HEK293 (cell line): ENCODE results near the gene CHEK1.

ENCODE experiments used
- CTCF ChIA-PET: fragments of 350-600 bp; formaldehyde crosslinking; extraction: SDS; loops from one replicate; lab custom pipeline; 2021; ENCODE audit warnings: antibody characterized with exemption; lab: Yijun Ruan, JAX
- POLR2A ChIA-PET: fragments of 300-600 bp; formaldehyde crosslinking; extraction: SDS; loops from one replicate; lab custom pipeline; 2020; ENCODE audit warnings: antibody characterized with exemption, inconsistent platforms; lab: Yijun Ruan, JAX
- H3K27ac ChIP-seq: fragments of 200-500 bp; sonication (Bioruptor generic); 2 replicates; pipeline ENCODE4 v1.5.1; 2014; ENCODE audit warnings: low read depth, low read length, control low read depth, inconsistent platforms; ENCODE audit errors: extremely low read depth
- H3K36me3 ChIP-seq, 2 experiments: fragments of 200-500 bp in 1 of 2; sonication (Bioruptor generic) in 1 of 2; 1 replicate in 1 of 2; 2 replicates in 1 of 2; pipeline ENCODE4 v1.5.1; 2014 to 2017; ENCODE audit warnings: inconsistent platforms in 2 of 2, low read length in 2 of 2; ENCODE audit not compliant: control insufficient read depth in 2 of 2, insufficient read depth in 1 of 2
- H3K4me1 ChIP-seq: fragments of 200-500 bp; sonication (Bioruptor generic); 2 replicates; pipeline ENCODE4 v1.5.1; 2014; ENCODE audit warnings: mild to moderate bottlenecking, low read length, inconsistent platforms; ENCODE audit not compliant: control insufficient read depth, insufficient read depth
- H3K4me3 ChIP-seq: 2 replicates; pipeline ENCODE4 v1.5.1; 2011; ENCODE audit warnings: low read depth, mild to moderate bottlenecking, control low read depth, low read length, moderate library complexity
- H3K9me3 ChIP-seq: fragments of 200-500 bp; sonication (Bioruptor generic); 2 replicates; pipeline ENCODE4 v1.5.1; 2014; ENCODE audit warnings: low read depth, low read length, inconsistent platforms; ENCODE audit not compliant: control insufficient read depth, insufficient read depth
- GLI4 ChIP-seq: fragments of 450-650 bp; formaldehyde crosslinking; IDR thresholded peaks from 2 replicates; pipeline ENCODE4 v1.5.1; 2016; ENCODE audit warnings: missing biosample characterization, missing genetic modification characterization
- KLF7 ChIP-seq: fragments of 450-650 bp; formaldehyde crosslinking; IDR thresholded peaks from 2 replicates; pipeline ENCODE4 v1.5.1; 2016; ENCODE audit warnings: missing biosample characterization, missing genetic modification characterization, borderline replicate concordance
- SCRT1 ChIP-seq: fragments of 450-650 bp; formaldehyde crosslinking; IDR thresholded peaks from 2 replicates; pipeline ENCODE4 v1.5.1; 2016; ENCODE audit warnings: missing biosample characterization, missing genetic modification characterization, borderline replicate concordance
- SP2 ChIP-seq: fragments of 450-650 bp; formaldehyde crosslinking; IDR thresholded peaks from 2 replicates; pipeline ENCODE4 v1.5.1; 2016; ENCODE audit warnings: missing biosample characterization, missing genetic modification characterization
- TCF7L2 ChIP-seq: IDR thresholded peaks from 2 replicates; pipeline ENCODE4 v1.6.1; 2011; ENCODE audit warnings: low read depth, mild to moderate bottlenecking, inconsistent platforms, low read length, moderate library complexity, borderline replicate concordance
- YY1 ChIP-seq: fragments of 450-650 bp; formaldehyde crosslinking; IDR thresholded peaks from 2 replicates; pipeline ENCODE4 v1.5.1; 2018; ENCODE audit warnings: missing biosample characterization, missing genetic modification characterization
- ZBTB20 ChIP-seq: fragments of 450-650 bp; formaldehyde crosslinking; IDR thresholded peaks from 2 replicates; pipeline ENCODE4 v1.5.1; 2016; ENCODE audit warnings: missing biosample characterization, missing genetic modification characterization
- ZFP37 ChIP-seq: fragments of 450-650 bp; formaldehyde crosslinking; IDR thresholded peaks from 2 replicates; pipeline ENCODE4 v1.5.1; 2016; ENCODE audit warnings: missing biosample characterization, missing genetic modification characterization
- ZNF10 ChIP-seq: fragments of 450-650 bp; formaldehyde crosslinking; IDR thresholded peaks from 2 replicates; pipeline ENCODE4 v1.5.1; 2017; ENCODE audit warnings: missing biosample characterization, missing genetic modification characterization
- ZNF19 ChIP-seq: fragments of 450-650 bp; formaldehyde crosslinking; IDR thresholded peaks from 2 replicates; pipeline ENCODE4; 2016; ENCODE audit warnings: missing biosample characterization, missing genetic modification characterization, low read depth
- ZNF23 ChIP-seq: fragments of 450-650 bp; formaldehyde crosslinking; IDR thresholded peaks from 2 replicates; pipeline ENCODE4 v1.5.1; 2016; ENCODE audit warnings: missing biosample characterization, missing genetic modification characterization, borderline replicate concordance
- ZNF239 ChIP-seq: fragments of 450-650 bp; formaldehyde crosslinking; IDR thresholded peaks from 2 replicates; pipeline ENCODE4 v1.5.1; 2016; ENCODE audit warnings: missing biosample characterization, missing genetic modification characterization
- ZNF24 ChIP-seq: fragments of 450-650 bp; formaldehyde crosslinking; IDR thresholded peaks from 2 replicates; pipeline ENCODE4 v1.5.1; 2016; ENCODE audit warnings: missing biosample characterization, missing genetic modification characterization
- ZNF335 ChIP-seq: fragments of 450-650 bp; formaldehyde crosslinking; conservative IDR thresholded peaks from 2 replicates; pipeline ENCODE4 v1.5.1; 2016; ENCODE audit warnings: missing biosample characterization, missing genetic modification characterization
- ZNF660 ChIP-seq: fragments of 450-650 bp; IDR thresholded peaks from 2 replicates; pipeline ENCODE4 v1.5.1; 2018; ENCODE audit warnings: missing biosample characterization, mild to moderate bottlenecking, missing genetic modification characterization
- ZNF664 ChIP-seq: fragments of 450-650 bp; formaldehyde crosslinking; IDR thresholded peaks from 2 replicates; pipeline ENCODE4 v1.5.1; 2016; ENCODE audit warnings: missing biosample characterization, missing genetic modification characterization
- ZNF701 ChIP-seq: fragments of 450-650 bp; formaldehyde crosslinking; IDR thresholded peaks from 2 replicates; pipeline ENCODE4 v1.5.1; 2016; ENCODE audit warnings: missing biosample characterization, missing genetic modification characterization
- TF ChIP-seq, protein P1 (sequence below): fragments of 450-650 bp; formaldehyde crosslinking; IDR thresholded peaks from 2 replicates; pipeline ENCODE4 v1.5.1; 2016; ENCODE audit warnings: missing biosample characterization, missing genetic modification characterization, low read depth
- TF ChIP-seq, protein P2 (sequence below): fragments of 450-650 bp; formaldehyde crosslinking; IDR thresholded peaks from 2 replicates; pipeline ENCODE4 v1.5.1; 2017; ENCODE audit warnings: missing biosample characterization, mild to moderate bottlenecking, missing genetic modification characterization, moderate library complexity
- TF ChIP-seq, protein P3 (sequence below): fragments of 450-650 bp; formaldehyde crosslinking; IDR thresholded peaks from 2 replicates; pipeline ENCODE4 v1.5.1; 2017; ENCODE audit warnings: missing biosample characterization, missing genetic modification characterization
- TF ChIP-seq, protein P4 (sequence below): fragments of 450-650 bp; formaldehyde crosslinking; IDR thresholded peaks from 2 replicates; pipeline ENCODE4 v1.5.1; 2017; ENCODE audit warnings: missing biosample characterization, missing genetic modification characterization
- TF ChIP-seq, protein P5 (sequence below): fragments of 450-650 bp; formaldehyde crosslinking; IDR thresholded peaks from 2 replicates; pipeline ENCODE4 v1.5.1; 2016; ENCODE audit warnings: missing biosample characterization, missing genetic modification characterization
- TF ChIP-seq, protein P6 (sequence below): fragments of 450-650 bp; formaldehyde crosslinking; IDR thresholded peaks from 2 replicates; pipeline ENCODE4 v1.5.1; 2016; ENCODE audit warnings: missing biosample characterization, missing genetic modification characterization

Gene CHEK1

DNA sequence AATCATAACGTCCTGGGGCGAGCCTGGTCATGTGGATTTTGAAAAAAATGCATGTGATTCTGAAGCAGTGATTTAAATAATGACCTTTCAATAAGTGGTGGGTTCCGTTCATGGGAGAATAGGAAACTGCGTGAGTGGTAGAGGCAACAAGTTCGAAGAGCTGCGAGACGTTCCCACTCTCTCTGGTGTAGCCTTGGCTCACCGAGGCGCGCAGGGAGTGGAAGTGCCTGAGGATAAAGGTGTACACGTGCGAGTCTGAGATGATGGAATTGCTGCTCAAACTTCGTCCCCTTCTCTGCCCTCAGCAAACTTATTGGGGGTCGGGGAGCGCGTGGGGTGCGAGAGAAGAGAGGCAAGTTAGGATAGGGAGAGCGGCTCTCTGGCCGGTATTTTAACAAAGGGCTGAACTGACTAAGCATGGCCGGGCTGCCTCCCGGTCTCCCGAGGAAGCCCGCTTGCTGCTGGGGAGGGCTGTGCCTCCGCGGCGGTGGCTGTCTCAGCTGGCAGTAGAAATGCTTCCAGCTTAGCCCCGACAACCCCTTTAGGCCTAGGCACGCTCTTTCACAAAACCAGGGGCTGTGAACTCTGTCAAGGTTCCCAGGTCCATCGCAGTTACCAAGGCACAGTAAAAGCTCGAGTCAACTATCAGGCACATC is 33.2 kb upstream of the CHEK1 start:
- Histone ChIP-seq H3K27ac (peak overlapping the region; percentile 63), H3K4me3 (peak overlapping the region; percentile 64), H3K4me1 (no peaks in the 10 kb centered on the region; the same call in 1 of the 2 replicates), H3K9me3 (no peaks in the 10 kb centered on the region), H3K36me3 (peaks cover 0 to 13% of the 10 kb centered on the region in 2 experiments; a peak in 1 of 3 replicates)
- ChIA-PET CTCF (interaction anchor here (0.5 to 0.6 kb wide), 2 partner anchors 112 to 284 kb away, joined by 3 read pairs; no protein-coding TSS in a partner anchor), POLR2A (interaction anchor here (1.0 to 3.9 kb wide), 8 partner anchors 8 to 620 kb away, joined by 3 to 25 read pairs (median 5); partner anchors contain the start of genes CHEK1, EI24, FAM118B and PUS3)
- no peak for TF ChIP-seq ZNF664 (tag by site-specific recombination)
- TF ChIP-seq ZBTB20 (tag by site-specific recombination): peak; percentile 56
- TF ChIP-seq, protein P1, sequence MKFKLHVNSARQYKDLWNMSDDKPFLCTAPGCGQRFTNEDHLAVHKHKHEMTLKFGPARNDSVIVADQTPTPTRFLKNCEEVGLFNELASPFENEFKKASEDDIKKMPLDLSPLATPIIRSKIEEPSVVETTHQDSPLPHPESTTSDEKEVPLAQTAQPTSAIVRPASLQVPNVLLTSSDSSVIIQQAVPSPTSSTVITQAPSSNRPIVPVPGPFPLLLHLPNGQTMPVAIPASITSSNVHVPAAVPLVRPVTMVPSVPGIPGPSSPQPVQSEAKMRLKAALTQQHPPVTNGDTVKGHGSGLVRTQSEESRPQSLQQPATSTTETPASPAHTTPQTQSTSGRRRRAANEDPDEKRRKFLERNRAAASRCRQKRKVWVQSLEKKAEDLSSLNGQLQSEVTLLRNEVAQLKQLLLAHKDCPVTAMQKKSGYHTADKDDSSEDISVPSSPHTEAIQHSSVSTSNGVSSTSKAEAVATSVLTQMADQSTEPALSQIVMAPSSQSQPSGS: no peak
- 0 out of 2 replicates have a peak, but pooled peaks have one; percentile 11 for TF ChIP-seq ZNF660 (tag by site-specific recombination)
- no peak for TF ChIP-seq ZNF24 (tag by site-specific recombination)
- TF ChIP-seq, protein P2, sequence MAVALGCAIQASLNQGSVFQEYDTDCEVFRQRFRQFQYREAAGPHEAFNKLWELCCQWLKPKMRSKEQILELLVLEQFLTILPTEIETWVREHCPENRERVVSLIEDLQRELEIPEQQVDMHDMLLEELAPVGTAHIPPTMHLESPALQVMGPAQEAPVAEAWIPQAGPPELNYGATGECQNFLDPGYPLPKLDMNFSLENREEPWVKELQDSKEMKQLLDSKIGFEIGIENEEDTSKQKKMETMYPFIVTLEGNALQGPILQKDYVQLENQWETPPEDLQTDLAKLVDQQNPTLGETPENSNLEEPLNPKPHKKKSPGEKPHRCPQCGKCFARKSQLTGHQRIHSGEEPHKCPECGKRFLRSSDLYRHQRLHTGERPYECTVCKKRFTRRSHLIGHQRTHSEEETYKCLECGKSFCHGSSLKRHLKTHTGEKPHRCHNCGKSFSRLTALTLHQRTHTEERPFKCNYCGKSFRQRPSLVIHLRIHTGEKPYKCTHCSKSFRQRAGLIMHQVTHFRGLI (tag by site-specific recombination): no peak
- TF ChIP-seq, protein P3, sequence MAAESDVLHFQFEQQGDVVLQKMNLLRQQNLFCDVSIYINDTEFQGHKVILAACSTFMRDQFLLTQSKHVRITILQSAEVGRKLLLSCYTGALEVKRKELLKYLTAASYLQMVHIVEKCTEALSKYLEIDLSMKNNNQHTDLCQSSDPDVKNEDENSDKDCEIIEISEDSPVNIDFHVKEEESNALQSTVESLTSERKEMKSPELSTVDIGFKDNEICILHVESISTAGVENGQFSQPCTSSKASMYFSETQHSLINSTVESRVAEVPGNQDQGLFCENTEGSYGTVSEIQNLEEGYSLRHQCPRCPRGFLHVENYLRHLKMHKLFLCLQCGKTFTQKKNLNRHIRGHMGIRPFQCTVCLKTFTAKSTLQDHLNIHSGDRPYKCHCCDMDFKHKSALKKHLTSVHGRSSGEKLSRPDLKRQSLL (tag by site-specific recombination): no peak
- TF ChIP-seq ZNF335 (tag by site-specific recombination): peak; percentile 68
- TF ChIP-seq, protein P4, sequence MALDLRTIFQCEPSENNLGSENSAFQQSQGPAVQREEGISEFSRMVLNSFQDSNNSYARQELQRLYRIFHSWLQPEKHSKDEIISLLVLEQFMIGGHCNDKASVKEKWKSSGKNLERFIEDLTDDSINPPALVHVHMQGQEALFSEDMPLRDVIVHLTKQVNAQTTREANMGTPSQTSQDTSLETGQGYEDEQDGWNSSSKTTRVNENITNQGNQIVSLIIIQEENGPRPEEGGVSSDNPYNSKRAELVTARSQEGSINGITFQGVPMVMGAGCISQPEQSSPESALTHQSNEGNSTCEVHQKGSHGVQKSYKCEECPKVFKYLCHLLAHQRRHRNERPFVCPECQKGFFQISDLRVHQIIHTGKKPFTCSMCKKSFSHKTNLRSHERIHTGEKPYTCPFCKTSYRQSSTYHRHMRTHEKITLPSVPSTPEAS (tag by site-specific recombination): no peak
- no peak for TF ChIP-seq KLF7 (tag by site-specific recombination)
- TF ChIP-seq ZFP37 (tag by site-specific recombination): 0 out of 2 replicates have a peak, but pooled peaks have one; percentile 39

DNA sequence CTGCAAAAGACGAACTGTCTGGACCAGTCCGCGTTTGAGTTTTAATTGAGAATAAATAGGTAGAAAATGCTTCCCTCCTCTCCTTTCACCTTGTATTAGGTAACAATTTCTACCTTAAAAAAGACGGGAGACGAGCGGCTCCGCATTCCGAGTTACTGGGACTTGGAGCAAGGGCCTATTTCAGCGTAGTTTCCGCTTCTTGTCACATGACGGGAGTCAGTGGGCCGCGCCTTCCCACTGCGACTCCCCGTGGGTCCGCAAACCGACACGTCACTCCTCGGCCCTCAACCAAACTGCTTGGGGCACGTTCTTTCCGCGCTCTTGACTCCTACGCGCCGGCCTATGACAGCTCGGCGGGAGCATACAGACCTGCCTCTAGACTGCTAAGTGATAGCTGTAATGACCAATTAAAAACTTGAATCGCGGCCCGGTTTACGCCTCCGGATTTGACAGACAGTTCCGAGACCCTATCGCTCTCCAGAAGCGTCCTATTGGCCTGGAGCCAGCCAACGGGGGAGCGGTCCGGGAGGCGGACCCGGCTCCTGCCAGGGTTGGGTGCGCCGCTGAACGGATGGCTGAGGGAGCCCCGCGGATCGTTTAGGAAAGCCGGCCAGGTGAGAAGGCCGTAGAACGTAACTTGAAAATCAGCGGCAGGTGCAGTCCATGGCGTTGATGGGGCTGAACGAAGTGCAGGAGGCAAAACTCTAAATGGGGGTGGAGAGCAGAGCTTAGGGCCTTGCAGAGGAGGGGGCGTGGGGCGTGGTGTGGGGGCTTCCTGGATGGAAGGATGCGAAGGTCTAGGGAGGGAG is 32.5 kb upstream of the CHEK1 start, which contains the start of gene STT3A:
STT3A (plus strand) TSS at position 548 of the 809 bp plus-strand sequence. CDS start 3,064 bp downstream, outside the sequence.
- Histone ChIP-seq H3K4me1 (no peaks in the 10 kb centered on the region; the same call in 1 of the 2 replicates), H3K4me3 (peak within 1 kb of the TSS; percentile 91), H3K9me3 (no peaks in the 10 kb centered on the region), H3K36me3 (peaks cover 4 to 21% of the 10 kb centered on the region in 2 experiments; a peak in 2 of 3 replicates), H3K27ac (peak within 1 kb of the TSS; percentile 63)
- ChIA-PET CTCF (interaction anchor here (0.5 to 0.6 kb wide), 2 partner anchors 113 to 283 kb away, joined by 3 read pairs; no protein-coding TSS in a partner anchor), POLR2A (interaction anchor here (0.6 to 3.9 kb wide), 11 partner anchors 9 to 619 kb away, joined by 3 to 25 read pairs (median 3); partner anchors contain the start of genes CHEK1, EI24, FAM118B and PUS3)
- TF ChIP-seq, protein P5, sequence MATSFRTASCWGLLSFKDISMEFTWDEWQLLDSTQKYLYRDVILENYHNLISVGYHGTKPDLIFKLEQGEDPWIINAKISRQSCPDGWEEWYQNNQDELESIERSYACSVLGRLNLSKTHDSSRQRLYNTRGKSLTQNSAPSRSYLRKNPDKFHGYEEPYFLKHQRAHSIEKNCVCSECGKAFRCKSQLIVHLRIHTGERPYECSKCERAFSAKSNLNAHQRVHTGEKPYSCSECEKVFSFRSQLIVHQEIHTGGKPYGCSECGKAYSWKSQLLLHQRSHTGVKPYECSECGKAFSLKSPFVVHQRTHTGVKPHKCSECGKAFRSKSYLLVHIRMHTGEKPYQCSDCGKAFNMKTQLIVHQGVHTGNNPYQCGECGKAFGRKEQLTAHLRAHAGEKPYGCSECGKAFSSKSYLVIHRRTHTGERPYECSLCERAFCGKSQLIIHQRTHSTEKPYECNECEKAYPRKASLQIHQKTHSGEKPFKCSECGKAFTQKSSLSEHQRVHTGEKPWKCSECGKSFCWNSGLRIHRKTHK (tag by site-specific recombination): no peak
- no peak for TF ChIP-seq ZNF10
- no peak for TF ChIP-seq YY1 (tag by site-specific recombination)
- TF ChIP-seq ZNF701 (tag by site-specific recombination): no peak
- TF ChIP-seq GLI4: 0 out of 2 replicates have a peak, but pooled peaks have one; percentile 29
- TF ChIP-seq ZFP37 (tag by site-specific recombination): no peak
- TF ChIP-seq, protein P6, sequence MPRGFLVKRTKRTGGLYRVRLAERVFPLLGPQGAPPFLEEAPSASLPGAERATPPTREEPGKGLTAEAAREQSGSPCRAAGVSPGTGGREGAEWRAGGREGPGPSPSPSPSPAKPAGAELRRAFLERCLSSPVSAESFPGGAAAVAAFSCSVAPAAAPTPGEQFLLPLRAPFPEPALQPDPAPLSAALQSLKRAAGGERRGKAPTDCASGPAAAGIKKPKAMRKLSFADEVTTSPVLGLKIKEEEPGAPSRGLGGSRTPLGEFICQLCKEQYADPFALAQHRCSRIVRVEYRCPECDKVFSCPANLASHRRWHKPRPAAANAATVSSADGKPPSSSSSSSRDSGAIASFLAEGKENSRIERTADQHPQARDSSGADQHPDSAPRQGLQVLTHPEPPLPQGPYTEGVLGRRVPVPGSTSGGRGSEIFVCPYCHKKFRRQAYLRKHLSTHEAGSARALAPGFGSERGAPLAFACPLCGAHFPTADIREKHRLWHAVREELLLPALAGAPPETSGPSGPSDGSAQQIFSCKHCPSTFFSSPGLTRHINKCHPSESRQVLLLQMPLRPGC (tag by site-specific recombination): no peak; the same call in 1 of the 2 replicates
- peak; percentile 96 for TF ChIP-seq SP2 (tag by site-specific recombination)
- TF ChIP-seq ZNF23: no peak
- no peak for TF ChIP-seq SCRT1
- no peak for TF ChIP-seq ZNF239 (tag by site-specific recombination)
- TF ChIP-seq TCF7L2: no peak
- no peak for TF ChIP-seq ZNF19 (tag by site-specific recombination)
